Endothelial cell of umbilical vein (primary cell): ENCODE results near the gene WNT6. TPM values are rescaled to one million over a fixed set of nuclear protein-coding genes. Genes with fewer than 3 reads are reported as not detected.

Source experiments
- BruUV-seq: library from RNA; stranded (reverse); fragments of 400-500 nt; replicated peaks from 2 replicates; lab custom pipeline; 2021; lab: Mats Ljungman, UMichigan
- CTCF ChIA-PET: fragments of 300-600, 350-600 bp; sonication (Branson Sonifier 250); formaldehyde crosslinking; loops from one replicate; lab custom pipeline; 2021; ENCODE audit warnings: antibody characterized with exemption, inconsistent platforms; lab: Charles Lee
- POLR2A ChIA-PET: fragments of 300-600, 350-600 bp; sonication (Branson Sonifier 250); formaldehyde crosslinking; loops from one replicate; lab custom pipeline; 2021; ENCODE audit warnings: antibody characterized with exemption, inconsistent platforms; lab: Charles Lee
- DNase-seq: peaks from one replicate; pipeline ENCODE4 v3.0.0-alpha.2; 2011; ENCODE audit warnings: low read depth, low spot score
- FAIRE-seq: peaks from 2 replicates; lab custom pipeline; 2011; peaks lifted over from hg19 to GRCh38; lab: Jason Lieb, UNC
- H2AFZ ChIP-seq: 2 replicates; pipeline ENCODE4 v1.6.0; 2012; ENCODE audit warnings: low read depth, low read length, control low read depth, inconsistent platforms
- H3K27ac ChIP-seq: 2 replicates; pipeline ENCODE4 v1.5.1; 2011; ENCODE audit warnings: low read depth, mild to moderate bottlenecking, control low read depth, low read length, moderate library complexity; ENCODE audit not compliant: insufficient read depth
- H3K27me3 ChIP-seq, 2 experiments: 2 replicates each; pipeline versions ENCODE4 v1.6.0 to v1.6.1; 2011; ENCODE audit warnings: low read length in 2 of 2, mixed read lengths in 1 of 2; ENCODE audit not compliant: control insufficient read depth in 2 of 2, insufficient read depth in 2 of 2
- H3K36me3 ChIP-seq, 2 experiments: 2 replicates in 1 of 2; 3 replicates in 1 of 2; pipeline ENCODE4 v1.5.1; 2011; ENCODE audit warnings: low read length in 2 of 2, mild to moderate bottlenecking in 1 of 2, moderate library complexity in 1 of 2; ENCODE audit not compliant: control insufficient read depth in 2 of 2, insufficient read depth in 2 of 2; ENCODE audit errors: extremely low read depth in 1 of 2
- H3K4me1 ChIP-seq: 3 replicates; pipeline ENCODE4 v1.5.1; 2011; ENCODE audit warnings: mild to moderate bottlenecking, low read length; ENCODE audit not compliant: control insufficient read depth, insufficient read depth; ENCODE audit errors: extremely low read depth
- H3K4me2 ChIP-seq: 2 replicates; pipeline ENCODE4 v1.6.1; 2011; ENCODE audit warnings: low read length, control low read depth, mixed read lengths; ENCODE audit not compliant: insufficient read depth
- H3K4me3 ChIP-seq, 3 experiments: fragments of 200-600 bp in 1 of 3; sonication (generic), shearing (Covaris generic) in 1 of 3; replicated peaks in 1 of 3; 2 replicates each; pipeline ENCODE4 v1.5.1; 2011 to 2016; ENCODE audit warnings: control low read depth in 3 of 3, low read length in 3 of 3, mild to moderate bottlenecking in 2 of 3, inconsistent platforms in 1 of 3, low read depth in 1 of 3, moderate library complexity in 1 of 3; ENCODE audit not compliant: insufficient read depth in 1 of 3
- H3K79me2 ChIP-seq: 2 replicates; pipeline ENCODE4 v1.6.0; 2012; ENCODE audit warnings: low read length, inconsistent platforms; ENCODE audit not compliant: control insufficient read depth, insufficient read depth
- H3K9ac ChIP-seq: replicated peaks from 2 replicates; pipeline ENCODE3; 2011; ENCODE audit warnings: low read length, control low read depth; ENCODE audit not compliant: insufficient read depth; ENCODE audit errors: extremely low read depth
- H3K9me1 ChIP-seq: replicated peaks from 3 replicates; pipeline ENCODE4 v1.6.0; 2011; ENCODE audit warnings: mild to moderate bottlenecking, low read length; ENCODE audit not compliant: control insufficient read depth, insufficient read depth; ENCODE audit errors: extremely low read depth
- H3K9me3 ChIP-seq: replicated peaks from 2 replicates; pipeline ENCODE4 v1.5.1; 2012; ENCODE audit warnings: low read length, inconsistent platforms; ENCODE audit not compliant: control insufficient read depth, insufficient read depth
- H4K20me1 ChIP-seq: replicated peaks from 2 replicates; pipeline ENCODE3; 2011; ENCODE audit warnings: mild to moderate bottlenecking, low read length; ENCODE audit not compliant: control insufficient read depth, insufficient read depth; ENCODE audit errors: extremely low read depth
- EZH2 ChIP-seq: IDR thresholded peaks from 2 replicates; pipeline ENCODE4 v1.6.1; 2012; ENCODE audit warnings: borderline replicate concordance, low read depth, mild to moderate bottlenecking, moderate library complexity, low read length, inconsistent platforms; ENCODE audit not compliant: severe bottlenecking
- FOS ChIP-seq: IDR thresholded peaks from 2 replicates; pipeline ENCODE4 v1.6.1; 2011; ENCODE audit warnings: mild to moderate bottlenecking, low read length, moderate library complexity, borderline replicate concordance; ENCODE audit not compliant: insufficient read depth
- GATA2 ChIP-seq: IDR thresholded peaks from 2 replicates; pipeline ENCODE4 v1.7.0; 2011; ENCODE audit warnings: low read depth, mild to moderate bottlenecking, moderate library complexity, mixed read lengths, low read length; ENCODE audit not compliant: insufficient read length, insufficient read depth
- JUN ChIP-seq: IDR thresholded peaks from 2 replicates; pipeline ENCODE4 v1.6.1; 2011; ENCODE audit warnings: borderline replicate concordance, low read depth; ENCODE audit not compliant: insufficient read length, insufficient read depth
- MYC ChIP-seq: IDR thresholded peaks from one replicate; pipeline ENCODE4 v1.6.1; 2011; ENCODE audit warnings: mild to moderate bottlenecking, low read depth, low read length
- POLR2A ChIP-seq: IDR thresholded peaks from 2 replicates; pipeline ENCODE4 v1.6.1; 2012; ENCODE audit warnings: low read depth, mild to moderate bottlenecking, control low read depth, low read length
- POLR2AphosphoS5 ChIP-seq: IDR thresholded peaks from 2 replicates; pipeline ENCODE4 v1.6.1; 2012; ENCODE audit warnings: low read depth, mild to moderate bottlenecking, control low read depth, low read length, moderate library complexity; ENCODE audit not compliant: insufficient read depth
- dilution Hi-C: fragments of 300-500 bp; cut with MboI; formaldehyde crosslinking; loops from one replicate; pipeline ENCODE4 v1.15.0; 2019; ENCODE audit warnings: low sequenced_read_pairs; ENCODE audit not compliant: extremely low pct_ligation_motif_present
- intact Hi-C: fragments of 100-400 bp; cut with micrococcal nuclease; formaldehyde crosslinking; loops from one replicate; pipeline ENCODE4 v1.10.0; 2022
- polyA plus RNA-seq, 4 experiments: library from polyadenylated mRNA; depleted of rRNA in 3 of 4; stranded (reverse) in 3 of 4; unstranded in 1 of 4; fragments of >200 nt; gene quantifications; 2 replicates each; pipeline versions ENCODE4 v1.2.1 to v1.2.3, GENCODE V29; 2011 to 2012; ENCODE audit warnings: missing spikeins in 1 of 4
- total RNA-seq: library from RNA; stranded (reverse); gene quantifications from 2 replicates; pipeline ENCODE4 v1.2.3, GENCODE V29; 2021
- TF ChIP-seq, protein P1 (sequence below): IDR thresholded peaks from 2 replicates; pipeline ENCODE4 v1.6.1; 2011; ENCODE audit not compliant: insufficient read depth, insufficient read length

Gene WNT6
- total and polyA plus RNA-seq, 2 donors (not counting 3 experiments of a cell fraction or from before 2014, with no cell fraction given) = not detected

DNA sequence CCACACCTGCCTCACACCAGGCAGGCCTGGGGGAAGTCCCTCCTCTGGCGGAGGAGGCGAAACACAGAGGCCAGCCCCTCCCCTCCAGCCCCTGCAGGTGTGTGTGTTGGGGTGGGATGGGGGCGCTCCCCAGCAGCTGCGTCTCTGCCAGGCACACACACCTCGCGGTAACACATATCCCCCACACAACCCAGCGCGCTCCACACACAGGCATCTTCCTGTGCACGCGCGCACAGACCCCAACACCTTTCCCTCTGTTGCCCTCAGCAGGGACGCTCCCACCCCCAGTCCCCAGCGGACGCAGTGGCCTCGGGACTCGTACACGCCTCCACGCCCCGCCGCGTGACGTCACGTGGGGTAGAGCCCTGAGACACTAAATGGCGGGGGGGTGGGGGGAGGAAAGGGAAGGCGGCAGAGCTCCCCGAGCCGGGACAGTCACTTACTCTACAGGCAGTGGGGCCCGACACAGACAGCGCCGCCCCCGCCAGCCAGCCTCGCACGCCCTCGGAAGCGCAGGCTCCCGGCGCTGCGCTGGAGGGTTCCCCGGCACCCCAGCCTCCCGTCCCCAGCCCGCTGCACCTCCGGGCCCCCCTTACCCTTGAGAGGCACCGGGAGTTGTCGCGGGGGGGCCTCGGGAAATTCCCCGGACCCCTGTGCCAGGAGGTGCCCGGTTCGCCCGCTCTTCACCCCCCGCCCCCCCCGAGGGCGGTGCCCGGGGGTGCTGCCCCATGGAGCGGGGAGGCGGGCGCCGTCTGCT lies 20.7 kb downstream of the WNT6 start, which contains the start of gene WNT10A:
Gene WNT10A, plus strand, starts transcription at position 751 of the 757 bp plus-strand sequence. CDS start 144 bp downstream, outside the sequence.
- FAIRE-seq (no peak), DNase-seq (no peak)
- Histone ChIP-seq H3K9me3 (no peaks in the 10 kb centered on the region), H3K27ac (no peak within 1 kb of the TSS), H3K4me1 (no peaks in the 10 kb centered on the region), H3K4me3 (no peak within 1 kb of the TSS), H2AFZ (no peak within 1 kb of the TSS), H3K79me2 (no peaks in the 10 kb centered on the region), H3K9me1 (no peaks in the 10 kb centered on the region), H3K27me3 (peaks cover 76 to 82% of the 10 kb centered on the region in 2 experiments), H3K4me2 (no peak within 1 kb of the TSS), H3K9ac (no peak within 1 kb of the TSS), H4K20me1 (no peaks in the 10 kb centered on the region), H3K36me3 (no peaks in the 10 kb centered on the region)
- BruUV-seq = no TSS peak
- TF ChIP-seq, protein P1, sequence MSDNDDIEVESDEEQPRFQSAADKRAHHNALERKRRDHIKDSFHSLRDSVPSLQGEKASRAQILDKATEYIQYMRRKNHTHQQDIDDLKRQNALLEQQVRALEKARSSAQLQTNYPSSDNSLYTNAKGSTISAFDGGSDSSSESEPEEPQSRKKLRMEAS = no peak
- TF ChIP-seq EZH2 = peak; percentile 92
- dilution Hi-C loops (no loop called here), intact Hi-C loops (no loop called here)
- ChIA-PET POLR2A (no interaction called here), CTCF (interaction anchor here (1.2 to 10.5 kb wide), 3 partner anchors 15 to 33 kb away, joined by 3 to 362 read pairs (median 4); no protein-coding TSS in a partner anchor)

DNA sequence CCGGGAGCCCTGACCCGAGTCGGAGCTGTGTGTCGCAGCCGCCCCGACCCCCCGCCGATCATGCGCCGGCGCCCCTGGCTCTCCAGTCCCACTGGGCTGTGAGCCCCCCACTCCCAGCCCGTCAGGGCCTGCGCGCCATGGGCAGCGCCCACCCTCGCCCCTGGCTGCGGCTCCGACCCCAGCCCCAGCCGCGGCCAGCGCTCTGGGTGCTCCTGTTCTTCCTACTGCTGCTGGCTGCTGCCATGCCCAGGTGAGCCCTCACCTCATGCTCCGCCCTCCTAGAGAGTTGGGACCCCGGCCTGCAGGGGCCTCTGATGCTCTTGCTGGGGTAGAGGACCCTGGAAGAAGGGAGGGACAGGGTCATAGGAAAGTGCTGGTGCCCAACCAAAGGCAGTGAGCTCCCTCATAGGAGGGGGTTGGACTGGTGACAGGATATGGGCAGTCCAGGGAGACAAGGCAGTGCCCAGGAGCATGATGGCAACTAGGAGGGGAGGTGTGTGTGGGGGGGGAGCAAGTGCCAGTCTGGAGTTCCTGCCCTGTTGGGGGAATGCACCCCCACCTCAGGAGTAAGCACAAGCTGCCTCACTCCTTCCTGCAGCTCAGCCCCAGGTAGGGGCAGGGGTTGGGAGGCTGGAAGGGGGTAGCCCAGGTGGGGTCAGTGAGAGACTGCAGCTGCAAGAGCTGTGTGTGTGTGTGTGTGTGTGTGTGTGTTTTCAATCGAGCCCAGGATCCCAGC lies 21.4 kb downstream of the WNT6 start:
- Histone ChIP-seq H3K9me3 (no peaks in the 10 kb centered on the region), H2AFZ (no peak overlapping the region), H4K20me1 (no peaks in the 10 kb centered on the region), H3K4me2 (no peak overlapping the region), H3K4me3 (no peak overlapping the region), H3K4me1 (no peaks in the 10 kb centered on the region), H3K27ac (no peak overlapping the region), H3K27me3 (peaks cover 78 to 80% of the 10 kb centered on the region in 2 experiments), H3K9me1 (no peaks in the 10 kb centered on the region), H3K36me3 (no peaks in the 10 kb centered on the region), H3K79me2 (no peaks in the 10 kb centered on the region), H3K9ac (no peak overlapping the region)
- intact Hi-C loops = no loop called here
- no peak for FAIRE-seq
- TF ChIP-seq EZH2 (peak; percentile 87), JUN (no peak), POLR2AphosphoS5 (no peak), GATA2 (no peak), POLR2A (no peak), MYC (no peak), FOS (no peak)
- TF ChIP-seq, protein P1 = no peak
- dilution Hi-C loops = no loop called here
- DNase-seq = no peak
- ChIA-PET CTCF (interaction anchor here (1.2 to 10.5 kb wide), 2 partner anchors 14 to 34 kb away, joined by 4 to 362 read pairs; no protein-coding TSS in a partner anchor), POLR2A (no interaction called here)
- no TSS peak for BruUV-seq
